ENCODE results near the gene GPS1.

DNA sequence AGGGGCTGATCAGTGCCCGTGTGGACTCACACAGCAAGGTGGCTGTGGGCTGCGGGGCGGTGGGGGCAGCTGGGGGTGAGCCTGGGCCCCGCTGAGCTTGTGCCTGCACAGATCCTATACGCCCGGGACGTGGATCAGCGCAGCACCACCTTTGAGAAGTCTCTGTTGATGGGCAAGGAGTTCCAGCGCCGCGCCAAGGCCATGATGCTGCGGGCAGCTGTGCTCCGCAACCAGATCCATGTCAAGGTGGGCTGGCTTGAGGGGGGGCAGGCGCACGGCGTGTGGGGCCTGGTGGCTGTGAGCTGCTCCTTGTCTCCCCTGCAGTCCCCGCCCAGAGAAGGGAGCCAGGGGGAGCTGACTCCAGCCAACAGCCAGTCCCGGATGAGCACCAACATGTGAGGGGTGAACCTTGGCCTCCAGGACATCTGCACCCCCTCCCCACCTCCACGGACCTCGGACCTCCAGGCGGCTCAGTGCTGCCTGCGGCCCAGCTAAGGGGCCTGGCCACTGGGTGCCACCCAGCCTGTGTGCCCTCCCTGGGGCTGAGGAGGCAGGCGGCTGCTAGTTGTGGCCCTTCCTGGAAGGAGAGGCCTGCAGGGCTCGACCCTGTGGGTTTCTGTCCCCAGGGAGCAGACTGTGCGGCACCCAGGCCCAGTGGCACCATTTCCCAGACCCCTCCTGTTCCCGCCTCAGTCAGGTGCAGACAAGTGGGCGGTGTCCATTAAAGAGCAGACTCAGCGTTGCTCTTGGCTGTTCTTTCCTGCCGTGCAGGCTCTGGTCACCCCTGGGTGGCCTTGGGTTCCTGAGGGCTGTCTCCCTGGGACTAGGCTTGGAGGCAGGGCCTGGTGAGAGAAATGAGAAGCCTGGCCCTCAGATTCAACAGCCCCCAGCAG, 5.3 kb downstream of the GPS1 start:
- TF ChIP-seq, protein P1, sequence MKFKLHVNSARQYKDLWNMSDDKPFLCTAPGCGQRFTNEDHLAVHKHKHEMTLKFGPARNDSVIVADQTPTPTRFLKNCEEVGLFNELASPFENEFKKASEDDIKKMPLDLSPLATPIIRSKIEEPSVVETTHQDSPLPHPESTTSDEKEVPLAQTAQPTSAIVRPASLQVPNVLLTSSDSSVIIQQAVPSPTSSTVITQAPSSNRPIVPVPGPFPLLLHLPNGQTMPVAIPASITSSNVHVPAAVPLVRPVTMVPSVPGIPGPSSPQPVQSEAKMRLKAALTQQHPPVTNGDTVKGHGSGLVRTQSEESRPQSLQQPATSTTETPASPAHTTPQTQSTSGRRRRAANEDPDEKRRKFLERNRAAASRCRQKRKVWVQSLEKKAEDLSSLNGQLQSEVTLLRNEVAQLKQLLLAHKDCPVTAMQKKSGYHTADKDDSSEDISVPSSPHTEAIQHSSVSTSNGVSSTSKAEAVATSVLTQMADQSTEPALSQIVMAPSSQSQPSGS (CRISPR knock-in tag; IDR thresholded peaks at IDR 0.05; ENCODE audit: borderline replicate concordance, low read depth): no peak
- TF ChIP-seq, protein P2, sequence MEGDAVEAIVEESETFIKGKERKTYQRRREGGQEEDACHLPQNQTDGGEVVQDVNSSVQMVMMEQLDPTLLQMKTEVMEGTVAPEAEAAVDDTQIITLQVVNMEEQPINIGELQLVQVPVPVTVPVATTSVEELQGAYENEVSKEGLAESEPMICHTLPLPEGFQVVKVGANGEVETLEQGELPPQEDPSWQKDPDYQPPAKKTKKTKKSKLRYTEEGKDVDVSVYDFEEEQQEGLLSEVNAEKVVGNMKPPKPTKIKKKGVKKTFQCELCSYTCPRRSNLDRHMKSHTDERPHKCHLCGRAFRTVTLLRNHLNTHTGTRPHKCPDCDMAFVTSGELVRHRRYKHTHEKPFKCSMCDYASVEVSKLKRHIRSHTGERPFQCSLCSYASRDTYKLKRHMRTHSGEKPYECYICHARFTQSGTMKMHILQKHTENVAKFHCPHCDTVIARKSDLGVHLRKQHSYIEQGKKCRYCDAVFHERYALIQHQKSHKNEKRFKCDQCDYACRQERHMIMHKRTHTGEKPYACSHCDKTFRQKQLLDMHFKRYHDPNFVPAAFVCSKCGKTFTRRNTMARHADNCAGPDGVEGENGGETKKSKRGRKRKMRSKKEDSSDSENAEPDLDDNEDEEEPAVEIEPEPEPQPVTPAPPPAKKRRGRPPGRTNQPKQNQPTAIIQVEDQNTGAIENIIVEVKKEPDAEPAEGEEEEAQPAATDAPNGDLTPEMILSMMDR (IDR thresholded peaks at IDR 0.05): no peak
- TF ChIP-seq, protein P3, sequence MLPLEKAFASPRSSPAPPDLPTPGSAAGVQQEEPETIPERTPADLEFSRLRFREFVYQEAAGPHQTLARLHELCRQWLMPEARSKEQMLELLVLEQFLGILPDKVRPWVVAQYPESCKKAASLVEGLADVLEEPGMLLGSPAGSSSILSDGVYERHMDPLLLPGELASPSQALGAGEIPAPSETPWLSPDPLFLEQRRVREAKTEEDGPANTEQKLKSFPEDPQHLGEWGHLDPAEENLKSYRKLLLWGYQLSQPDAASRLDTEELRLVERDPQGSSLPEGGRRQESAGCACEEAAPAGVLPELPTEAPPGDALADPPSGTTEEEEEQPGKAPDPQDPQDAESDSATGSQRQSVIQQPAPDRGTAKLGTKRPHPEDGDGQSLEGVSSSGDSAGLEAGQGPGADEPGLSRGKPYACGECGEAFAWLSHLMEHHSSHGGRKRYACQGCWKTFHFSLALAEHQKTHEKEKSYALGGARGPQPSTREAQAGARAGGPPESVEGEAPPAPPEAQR (CRISPR knock-in tag; IDR thresholded peaks at IDR 0.05): no peak
